NCI-H1092 treated with DMSO at 0.1 percent for 48 hours (cell line): Measurements from ENCODE around the gene RGP1.

ENCODE experiments used
- DNase-seq: peaks from one replicate; lab custom pipeline; 2025; lab: John Stamatoyannopoulos, UW

Gene RGP1

DNA sequence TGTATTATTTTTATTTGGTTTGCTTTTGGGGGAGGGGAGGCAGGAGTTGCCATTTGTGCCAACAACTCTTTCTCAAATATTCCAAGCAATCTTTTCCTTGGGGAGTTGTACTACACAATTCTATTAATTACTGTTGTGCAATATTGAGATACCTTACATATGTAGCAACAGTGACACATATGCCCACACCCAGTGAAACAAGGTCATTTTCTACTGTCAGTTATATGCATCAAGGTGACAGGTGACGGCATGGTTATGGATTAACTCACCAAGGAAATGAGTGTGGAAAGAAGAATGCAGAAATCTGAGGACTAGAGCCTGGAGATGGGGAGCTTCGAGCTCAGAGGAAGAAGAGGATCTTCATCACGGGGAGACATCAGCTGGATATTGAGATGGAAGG, 22.9 kb downstream of the RGP1 start:
- no peak for DNase-seq

DNA sequence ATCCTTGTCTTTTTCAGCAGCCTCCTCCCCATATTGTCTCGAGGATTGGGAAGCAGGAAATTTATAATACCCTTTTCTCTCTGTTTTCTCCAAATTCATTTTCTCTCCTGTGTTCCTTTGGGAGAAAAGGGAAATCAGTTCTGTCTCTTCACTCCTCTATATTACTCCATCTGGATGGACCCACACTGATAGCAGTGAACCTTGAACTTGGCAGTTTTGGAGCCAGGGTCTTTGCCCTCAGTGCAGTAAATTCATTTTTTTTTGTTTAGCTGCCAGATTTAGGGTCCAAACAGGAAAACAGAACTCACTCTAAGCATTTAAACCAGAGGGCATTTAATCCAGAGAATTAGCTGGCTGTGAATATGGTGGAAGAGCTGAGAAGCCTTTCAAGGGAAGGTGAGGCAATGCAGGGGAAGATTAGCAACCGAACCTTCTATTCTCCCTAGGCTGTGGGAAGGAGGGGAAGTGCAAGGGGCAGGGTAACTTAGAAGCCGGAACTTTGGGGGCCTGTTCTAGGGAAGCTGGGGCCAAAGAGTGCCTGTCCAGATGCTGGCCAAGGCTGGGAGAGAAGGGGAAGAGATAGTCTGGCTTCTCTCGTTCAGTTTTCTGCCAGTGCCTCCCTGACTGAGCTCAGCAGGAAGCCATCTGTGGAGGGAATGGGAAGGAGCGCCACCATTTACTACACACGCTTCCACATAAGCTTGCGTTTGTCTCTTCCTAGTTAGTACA, 26.0 kb downstream of the RGP1 start:
- DNase-seq = peak; percentile 79

DNA sequence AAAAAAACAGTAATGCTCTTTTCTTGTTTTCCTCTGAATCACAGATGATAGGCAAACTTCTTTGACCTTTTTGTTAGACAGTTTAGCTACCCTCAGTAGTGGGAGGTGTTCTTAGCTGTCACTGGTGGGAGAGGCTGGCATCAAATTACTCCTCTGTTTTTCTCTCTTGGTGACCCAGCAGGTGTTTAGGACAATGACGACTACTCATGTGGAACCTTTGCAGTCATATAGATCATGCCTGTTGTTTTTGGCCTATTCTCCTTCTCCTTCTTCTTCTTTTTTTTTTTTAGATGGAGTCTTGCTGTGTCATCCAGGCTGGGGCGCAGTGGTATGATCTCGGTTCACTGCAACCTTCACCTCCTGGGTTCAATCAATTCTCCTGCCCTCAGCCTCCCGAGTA, 26.9 kb downstream of the RGP1 start:
- DNase-seq = peak; percentile 97

DNA sequence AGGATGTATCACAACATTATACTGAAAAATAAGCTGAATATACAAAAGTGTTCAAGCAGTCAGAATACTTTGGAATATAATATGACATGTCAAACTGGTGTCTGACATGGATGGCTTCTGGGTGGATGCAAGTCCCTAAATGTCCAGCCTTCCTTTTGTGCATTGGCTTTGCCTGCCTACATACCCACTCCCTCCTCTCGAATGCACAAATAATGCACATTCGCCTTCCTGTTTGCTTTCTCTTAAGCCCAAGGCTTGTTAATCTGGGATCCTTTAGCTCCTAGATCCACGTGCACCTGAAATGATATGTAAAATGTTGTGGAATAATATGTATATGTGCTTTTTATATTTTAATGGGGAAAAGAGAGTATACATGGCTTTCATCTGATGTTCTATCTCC, 29.4 kb downstream of the RGP1 start:
- no peak for DNase-seq

DNA sequence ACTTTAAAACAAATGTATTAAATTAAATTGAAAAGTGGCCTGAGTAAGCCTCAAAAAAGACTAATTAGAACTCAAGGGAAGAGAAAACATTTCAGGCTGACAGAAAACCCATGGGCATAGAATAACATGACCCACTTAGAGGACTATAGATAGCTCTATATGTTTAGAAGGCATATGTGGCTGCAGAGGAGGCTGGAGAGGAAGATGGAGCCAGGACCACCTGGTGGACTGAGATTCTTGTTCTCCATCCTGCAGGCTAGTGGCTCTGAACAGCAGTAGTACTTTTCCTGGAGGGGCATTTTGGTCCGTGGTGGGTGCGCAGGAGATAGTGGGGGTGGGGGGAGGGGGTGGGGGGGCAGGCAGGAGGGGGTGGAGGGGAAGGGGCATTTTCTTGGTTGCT, 32.0 kb downstream of the RGP1 start:
- no peak for DNase-seq

DNA sequence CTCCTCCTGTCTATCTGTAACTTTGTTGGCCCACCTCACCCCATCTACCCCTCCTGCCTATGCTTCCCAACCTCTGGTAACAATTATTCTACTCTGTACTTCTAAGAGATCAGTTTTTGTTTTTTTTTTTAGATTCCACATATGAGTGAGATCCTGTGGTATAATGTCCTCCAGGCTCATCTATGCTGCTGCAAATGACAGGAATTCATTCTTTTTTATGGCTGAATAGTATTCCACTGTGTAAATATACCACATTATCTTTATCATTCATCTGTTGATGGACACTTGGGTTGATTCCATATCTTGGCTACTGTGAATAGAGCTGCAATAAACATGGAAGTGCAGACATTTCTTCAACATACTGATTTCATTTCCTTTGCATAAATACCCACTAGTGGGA, 34.3 kb downstream of the RGP1 start:
- no peak for DNase-seq

DNA sequence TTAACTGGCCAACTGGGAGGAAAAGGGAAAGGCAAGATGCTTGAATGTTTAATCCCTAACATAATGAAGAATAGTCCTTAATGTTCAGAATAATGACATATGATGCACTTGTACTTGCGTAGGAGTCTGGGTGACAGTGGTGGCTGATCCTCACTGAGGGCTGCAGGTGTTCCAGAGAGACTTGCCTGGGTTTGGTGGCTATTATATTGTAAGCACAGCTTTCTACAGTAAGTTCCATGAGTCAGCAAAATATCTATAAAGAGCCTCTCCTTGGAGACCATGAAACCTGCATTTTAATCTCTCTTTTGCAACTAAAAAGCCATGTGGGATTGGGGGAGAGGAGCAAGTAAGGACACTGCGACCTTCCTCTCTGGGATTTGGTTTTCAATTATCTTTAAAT, 40.5 kb downstream of the RGP1 start:
- no peak for DNase-seq

DNA sequence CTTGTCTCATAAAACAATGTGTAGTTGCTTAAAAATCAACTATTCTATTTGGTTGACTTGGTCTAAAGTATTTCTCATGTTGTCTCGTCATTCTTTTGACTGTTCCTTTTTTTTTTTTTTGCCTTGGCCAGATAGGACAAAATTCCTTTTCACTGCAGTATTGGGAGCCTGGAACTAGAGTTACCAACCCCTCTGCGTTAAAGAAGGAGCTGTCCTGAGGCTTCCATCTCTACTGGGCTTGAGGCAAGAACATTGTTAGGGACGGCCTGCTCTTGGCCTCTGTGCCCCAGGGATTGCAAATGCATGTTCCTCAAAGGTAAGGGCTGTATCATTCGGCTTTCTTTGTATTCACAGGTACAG, 40.9 kb downstream of the RGP1 start:
- no peak for DNase-seq

DNA sequence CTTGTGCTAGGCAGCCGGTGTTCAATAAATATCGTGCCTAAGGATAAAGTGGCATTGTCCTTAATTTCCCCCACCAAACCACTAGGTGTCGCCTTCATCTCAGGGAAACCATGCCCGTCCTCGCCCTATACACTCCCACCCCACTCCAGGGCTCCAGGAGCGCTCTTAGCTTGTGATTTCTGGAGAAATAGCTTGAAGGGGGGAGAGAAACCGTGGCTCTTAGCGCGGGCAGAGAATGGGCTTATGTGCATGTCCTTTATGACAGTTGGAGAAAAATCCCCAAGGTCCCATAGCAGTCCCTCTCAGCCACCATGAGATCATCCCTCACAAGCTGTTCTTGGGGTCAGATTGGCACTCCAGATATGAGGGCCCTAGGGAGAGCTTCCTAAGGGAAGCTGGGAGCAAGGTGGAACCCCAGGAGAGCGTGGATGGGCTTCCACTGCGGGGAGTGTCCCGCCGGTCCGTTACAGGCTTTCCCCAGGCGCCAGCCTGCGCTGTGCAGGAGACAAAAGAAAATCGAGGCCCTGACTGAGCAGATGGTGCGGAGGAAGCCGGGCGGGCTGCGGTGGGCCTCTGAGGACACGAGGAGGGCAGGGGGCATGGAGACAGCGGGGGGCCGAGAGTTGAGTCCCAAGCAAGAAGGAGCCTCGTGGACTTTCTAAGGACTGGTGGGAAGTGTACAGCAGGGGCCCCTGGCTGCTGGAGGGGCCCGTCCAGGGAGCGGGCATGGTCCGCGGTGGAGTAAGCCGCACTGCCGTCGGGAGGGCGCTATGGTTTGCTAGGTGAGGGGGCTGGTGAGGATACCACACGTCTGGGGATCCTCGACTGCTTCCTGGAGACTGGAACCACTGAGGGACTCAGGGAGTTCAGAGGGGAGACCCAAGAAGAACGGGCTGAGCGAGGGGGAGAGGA, 41.6 kb downstream of the RGP1 start:
- DNase-seq = peak; percentile 78

DNA sequence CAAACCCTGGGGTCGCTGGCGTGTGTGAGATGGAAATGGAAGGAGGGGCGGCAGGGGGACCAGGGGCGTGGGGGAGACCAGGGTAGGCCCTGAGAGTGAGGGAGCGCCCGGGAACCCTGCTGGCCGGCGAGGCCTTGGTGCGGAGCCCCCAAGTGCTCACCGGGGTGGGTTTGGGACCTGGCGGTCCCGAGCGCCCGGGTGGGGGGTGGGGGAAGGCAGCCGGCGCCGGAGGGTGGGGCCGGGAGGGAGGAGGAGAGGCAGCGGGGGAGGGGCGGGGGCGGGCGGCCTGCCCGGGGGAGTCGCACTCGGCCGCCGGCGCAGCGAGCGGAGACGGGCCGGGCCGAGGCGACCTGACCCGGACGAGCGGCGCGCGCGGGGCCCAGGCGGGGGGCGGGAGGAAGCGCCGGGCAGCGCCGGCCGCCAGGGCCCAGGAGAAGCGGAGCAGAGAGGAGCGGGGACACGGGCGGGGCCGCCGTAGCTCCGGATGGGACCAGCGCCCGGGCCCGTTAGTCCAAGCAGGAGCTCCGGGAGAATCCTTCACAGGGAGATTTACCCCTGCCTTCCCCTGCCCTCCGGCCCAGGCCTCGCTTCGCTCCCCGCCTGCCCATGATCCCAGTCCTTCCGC, 42.3 kb downstream of the RGP1 start, which contains the start of gene NPR2:
Gene NPR2 (plus strand): TSS at position 295 of the 625 bp plus-strand sequence. CDS start 818 bp downstream, outside the sequence.
- no peak for DNase-seq

DNA sequence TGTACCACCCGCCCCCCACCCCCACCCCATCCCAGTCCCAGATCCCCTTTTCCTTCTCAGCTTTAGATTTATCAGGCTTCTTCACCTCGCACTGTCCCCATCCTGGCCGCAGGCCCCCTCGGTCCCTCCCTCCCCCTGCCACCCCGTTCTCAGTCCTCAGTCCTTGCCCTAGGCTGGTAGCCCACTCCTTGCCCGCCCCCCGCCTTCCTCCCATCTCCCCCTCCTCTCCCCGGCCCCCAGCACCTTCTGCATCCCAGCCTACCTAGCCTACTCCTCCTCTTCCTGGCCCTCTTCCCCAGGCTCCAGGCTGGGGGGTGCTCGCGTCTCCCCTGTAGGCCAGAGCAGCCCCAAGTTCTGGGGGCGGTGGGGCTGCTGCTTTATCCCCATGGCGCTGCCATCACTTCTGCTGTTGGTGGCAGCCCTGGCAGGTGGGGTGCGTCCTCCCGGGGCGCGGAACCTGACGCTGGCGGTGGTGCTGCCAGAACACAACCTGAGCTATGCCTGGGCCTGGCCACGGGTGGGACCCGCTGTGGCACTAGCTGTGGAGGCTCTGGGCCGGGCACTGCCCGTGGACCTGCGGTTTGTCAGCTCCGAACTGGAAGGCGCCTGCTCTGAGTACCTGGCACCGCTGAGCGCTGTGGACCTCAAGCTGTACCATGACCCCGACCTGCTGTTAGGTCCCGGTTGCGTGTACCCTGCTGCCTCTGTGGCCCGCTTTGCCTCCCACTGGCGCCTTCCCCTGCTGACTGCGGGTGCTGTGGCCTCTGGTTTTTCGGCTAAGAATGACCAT, 43.1 kb downstream of the RGP1 start:
- DNase-seq = no peak

DNA sequence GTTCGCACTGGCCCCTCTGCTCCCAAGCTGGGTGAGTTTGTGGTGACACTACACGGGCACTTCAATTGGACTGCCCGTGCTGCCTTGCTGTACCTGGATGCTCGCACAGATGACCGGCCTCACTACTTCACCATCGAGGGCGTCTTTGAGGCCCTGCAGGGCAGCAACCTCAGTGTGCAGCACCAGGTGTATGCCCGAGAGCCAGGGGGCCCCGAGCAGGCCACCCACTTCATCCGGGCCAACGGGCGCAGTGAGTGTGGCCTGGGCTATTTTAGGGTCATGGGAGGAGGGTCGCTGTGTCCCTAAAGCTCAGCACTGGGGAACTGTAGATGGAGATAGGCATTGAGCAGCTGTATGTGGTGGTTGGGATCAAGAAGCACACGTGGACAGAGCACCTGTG, 43.7 kb downstream of the RGP1 start:
- no peak for DNase-seq

DNA sequence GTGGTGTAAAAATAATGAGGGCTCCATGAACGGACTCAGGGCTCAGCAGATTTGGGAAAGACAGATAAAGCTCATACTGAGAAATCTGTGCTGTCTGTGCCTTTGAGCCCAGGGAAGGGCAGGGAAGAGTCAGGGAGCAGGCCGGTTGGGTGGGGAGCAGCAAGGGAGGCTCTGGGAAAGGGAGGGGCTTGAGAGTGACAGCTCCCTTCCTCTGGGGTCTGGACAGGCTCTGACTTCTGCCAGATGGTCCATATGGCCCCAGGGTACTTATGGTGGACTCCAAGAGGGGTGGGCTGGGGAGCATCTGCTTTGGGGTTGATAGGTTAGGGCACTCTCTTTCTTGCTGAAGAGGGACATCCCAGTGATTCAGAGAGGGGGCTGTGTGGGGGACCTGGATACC, 44.4 kb downstream of the RGP1 start:
- no peak for DNase-seq

DNA sequence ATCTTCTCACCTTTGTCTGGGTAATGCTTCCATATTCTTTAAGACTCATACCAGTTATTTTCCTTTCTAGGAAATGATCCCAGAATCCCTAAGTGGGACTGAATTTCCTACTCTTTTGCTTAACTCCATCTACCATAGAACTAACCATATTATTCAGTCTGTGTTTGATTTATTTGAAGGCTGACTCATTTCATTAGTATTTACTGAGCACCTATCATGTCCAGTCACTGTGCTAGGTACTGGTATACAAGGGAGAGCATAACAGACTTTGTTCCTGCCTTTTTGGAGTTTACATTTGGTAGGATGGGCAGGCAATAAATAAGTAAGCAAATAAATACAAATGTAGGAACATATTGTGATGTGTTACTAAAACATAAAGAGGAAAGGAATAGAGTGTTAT, 46.6 kb downstream of the RGP1 start:
- DNase-seq = no peak

DNA sequence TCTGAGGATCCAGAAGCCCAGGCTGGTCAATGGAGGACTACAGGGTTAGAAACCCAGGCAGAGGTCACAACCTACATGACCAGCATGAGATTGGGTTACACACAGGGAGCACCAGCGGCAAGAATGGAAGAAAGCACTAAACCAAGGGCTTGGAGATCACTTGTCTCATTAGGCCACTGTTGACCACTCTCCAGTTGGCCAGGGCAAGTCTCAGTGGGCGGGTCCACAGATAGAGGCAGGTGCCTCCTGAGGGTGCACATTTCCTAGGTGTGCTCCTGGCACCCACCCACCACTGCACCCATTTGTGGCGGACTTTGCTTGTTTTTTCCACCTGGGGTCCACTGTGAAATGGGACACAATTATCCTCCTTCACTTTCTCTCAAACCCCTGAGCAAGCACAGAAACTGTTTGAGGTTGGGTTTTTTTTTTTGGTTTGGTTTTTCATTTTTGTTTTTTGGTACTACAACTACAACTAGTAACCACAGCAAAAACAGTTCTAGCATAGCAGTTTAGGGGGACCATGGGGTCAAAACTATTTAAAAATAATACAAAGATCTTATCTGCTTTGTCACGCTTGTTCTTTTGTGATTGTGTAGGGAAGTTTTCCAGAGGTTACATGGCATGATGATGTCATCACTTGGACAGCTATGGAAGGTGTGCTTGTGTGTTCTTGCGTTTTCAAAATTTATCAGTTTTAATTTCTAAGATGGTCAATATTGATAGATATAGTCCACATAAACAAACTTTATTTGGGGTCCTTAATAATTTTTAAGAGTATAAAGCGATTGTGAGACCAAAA, 48.4 kb downstream of the RGP1 start:
- DNase-seq = no peak

DNA sequence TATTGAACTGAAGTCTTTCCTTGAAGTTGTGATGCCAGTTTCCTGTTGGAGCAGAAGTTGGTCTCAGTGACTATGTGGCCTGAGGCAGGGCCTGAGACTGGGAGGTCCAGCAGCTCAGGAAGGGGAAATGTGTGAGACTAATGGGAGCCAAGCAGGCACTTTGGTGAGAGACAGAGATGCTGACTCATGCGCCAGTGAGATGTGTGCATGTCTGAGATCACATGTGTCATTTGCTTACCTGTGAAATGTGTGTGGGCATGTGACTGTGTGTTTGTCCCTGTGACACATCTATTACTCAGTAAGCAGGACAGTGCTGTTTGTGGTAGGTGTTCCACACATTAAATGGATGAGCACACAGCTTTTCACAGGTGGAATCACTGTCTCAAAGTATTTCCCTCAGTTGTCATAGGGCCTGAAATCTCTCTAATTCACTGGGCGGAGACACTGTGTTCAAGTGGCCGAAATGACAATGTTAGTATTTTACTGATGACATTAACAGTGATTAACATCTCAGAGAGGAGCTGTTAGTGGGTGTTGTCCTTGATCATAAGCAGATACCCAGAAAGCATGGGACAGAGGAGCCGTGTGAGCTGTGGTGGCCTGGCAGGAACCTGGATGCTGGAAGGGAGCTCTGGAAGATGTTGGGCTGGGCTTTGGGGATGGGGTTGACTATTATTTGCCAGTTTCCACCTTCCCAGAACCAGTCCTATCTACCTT, 49.7 kb downstream of the RGP1 start:
- no peak for DNase-seq

DNA sequence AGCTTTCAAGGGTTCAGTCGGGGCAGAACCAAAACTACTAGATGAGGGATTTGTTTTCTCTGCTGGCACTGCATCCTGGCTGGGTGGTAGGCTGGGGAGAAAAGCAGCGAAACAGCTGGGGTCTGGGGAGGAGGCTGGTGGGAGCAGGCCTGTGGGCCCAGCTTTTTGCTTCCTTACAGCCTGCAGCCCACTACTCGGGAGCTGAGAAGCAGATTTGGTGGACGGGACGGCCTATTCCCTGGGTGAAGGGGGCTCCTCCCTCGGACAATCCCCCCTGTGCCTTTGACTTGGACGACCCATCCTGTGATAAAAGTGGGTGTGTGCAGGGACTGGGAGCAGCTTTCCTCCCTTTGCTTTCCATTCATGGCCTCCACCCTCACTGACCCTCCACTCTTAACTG, 51.4 kb downstream of the RGP1 start:
- no peak for DNase-seq

DNA sequence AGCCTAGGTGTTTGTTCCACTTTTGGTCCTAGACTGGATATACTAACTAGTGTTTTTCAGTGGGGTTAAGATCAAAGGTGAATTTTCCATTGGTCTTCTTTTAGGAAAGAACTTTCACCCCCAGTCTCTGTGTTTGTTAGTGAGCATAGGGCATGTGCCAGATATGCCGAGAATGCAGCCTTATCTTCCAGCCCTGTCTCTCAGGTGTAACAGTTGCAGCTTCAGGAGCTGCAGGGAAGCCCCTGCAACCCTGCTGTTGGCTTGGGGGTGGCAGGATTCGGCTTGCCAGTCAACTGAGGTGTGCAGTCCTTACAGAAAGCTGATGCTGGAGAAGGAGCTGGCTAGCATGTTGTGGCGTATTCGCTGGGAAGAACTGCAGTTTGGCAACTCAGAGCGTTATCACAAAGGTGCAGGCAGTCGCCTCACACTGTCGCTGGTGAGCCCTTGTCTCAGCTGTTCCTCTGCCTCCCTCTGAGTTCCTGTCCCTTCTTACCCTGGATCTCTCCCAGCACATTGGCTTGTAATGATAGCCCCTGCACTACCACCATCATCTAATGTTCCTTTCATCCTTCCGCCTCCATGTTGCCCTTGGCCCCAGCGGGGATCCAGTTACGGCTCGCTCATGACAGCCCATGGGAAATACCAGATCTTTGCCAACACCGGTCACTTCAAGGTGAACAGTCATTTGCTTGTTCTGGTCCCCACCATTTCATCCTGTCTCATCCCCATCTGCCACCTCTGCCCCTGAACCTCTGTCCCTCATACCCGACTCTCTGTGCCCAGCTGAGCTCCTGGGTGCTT, 52.4 kb downstream of the RGP1 start:
- no peak for DNase-seq

DNA sequence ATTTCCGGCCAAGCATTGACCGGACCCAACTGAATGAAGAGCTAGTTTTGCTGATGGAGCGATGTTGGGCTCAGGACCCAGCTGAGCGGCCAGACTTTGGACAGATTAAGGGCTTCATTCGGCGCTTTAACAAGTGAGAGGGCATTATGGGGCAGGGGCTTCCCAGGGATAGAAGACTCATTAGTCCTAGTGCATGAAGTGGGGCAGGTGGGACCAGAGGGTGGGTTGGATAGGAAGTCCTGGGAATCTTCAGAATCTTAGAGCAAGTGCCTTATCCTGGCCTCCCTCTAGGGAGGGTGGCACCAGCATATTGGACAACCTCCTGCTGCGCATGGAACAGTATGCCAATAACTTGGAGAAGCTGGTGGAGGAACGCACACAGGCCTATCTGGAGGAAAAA, 57.0 kb downstream of the RGP1 start:
- DNase-seq = no peak
